Bronchial epithelial cell (primary cell): Measurements from ENCODE around the gene ZNF747. TPM values are rescaled to one million over a fixed set of nuclear protein-coding genes. Genes with fewer than 3 reads are reported as not detected.

Experiments used
- DNase-seq: peaks from one replicate; pipeline ENCODE4 v3.0.0-alpha.2; 2010; ENCODE audit warnings: low read depth
- FAIRE-seq: peaks from 2 replicates; lab custom pipeline; 2011; peaks lifted over from hg19 to GRCh38; lab: Jason Lieb, UNC
- H3K27me3 ChIP-seq: 2 replicates; pipeline ENCODE4 v1.5.1; 2011; ENCODE audit warnings: low read length; ENCODE audit not compliant: control insufficient read depth, insufficient read depth
- H3K36me3 ChIP-seq: 2 replicates; pipeline ENCODE4 v1.5.1; 2011; ENCODE audit warnings: low read length; ENCODE audit not compliant: control insufficient read depth, insufficient read depth
- H3K4me3 ChIP-seq: 2 replicates; pipeline ENCODE4 v1.5.1; 2011; ENCODE audit warnings: mild to moderate bottlenecking, low read depth, low read length, control low read depth
- CTCF ChIP-seq: IDR thresholded peaks from 2 replicates; pipeline ENCODE4 v1.5.1; 2011; ENCODE audit warnings: mild to moderate bottlenecking, moderate library complexity, low read length, control low read depth, inconsistent platforms; ENCODE audit not compliant: insufficient read depth, severe bottlenecking
- total RNA-seq: library from RNA; depleted of rRNA; stranded (reverse); fragments of >200 nt; gene quantifications from 2 replicates; pipeline ENCODE4 v1.2.1, GENCODE V29; 2014

The ZNF747 gene
- total RNA-seq, 1 donor from 2014 or later, result 6.1 TPM

- FAIRE-seq (no peak), DNase-seq (no peak)
- no peak for TF ChIP-seq CTCF
- H3K4me3 ChIP-seq, result no peak overlapping the region
- no peaks in the 10 kb centered on the region for H3K36me3 ChIP-seq
- H3K27me3 ChIP-seq, result no peaks in the 10 kb centered on the region
Measured at GRCh38 chr16:30494709-30495108, 39.9 kb downstream of the ZNF747 start.

- no peaks in the 10 kb centered on the region for H3K36me3 ChIP-seq
- FAIRE-seq, result no peak
- no peaks in the 10 kb centered on the region for H3K27me3 ChIP-seq
- no peak for TF ChIP-seq CTCF
- no peak overlapping the region for H3K4me3 ChIP-seq
- DNase-seq, result no peak
Measured at GRCh38 chr16:30493941-30494488, 40.6 kb downstream of the ZNF747 start.

- DNase-seq, result peak; percentile 61
- Histone ChIP-seq H3K27me3 (no peaks in the 10 kb centered on the region), H3K36me3 (no peaks in the 10 kb centered on the region), H3K4me3 (no peak overlapping the region)
- no peak for TF ChIP-seq CTCF
- no peak for FAIRE-seq
Measured at GRCh38 chr16:30491744-30492308, 42.8 kb downstream of the ZNF747 start.

GRCh38 chr16:30491229-30491628, 43.4 kb downstream of the ZNF747 start:
- H3K36me3 ChIP-seq, result no peaks in the 10 kb centered on the region
- no peak overlapping the region for H3K4me3 ChIP-seq
- FAIRE-seq, result no peak
- H3K27me3 ChIP-seq, result no peaks in the 10 kb centered on the region
- DNase-seq, result no peak
- TF ChIP-seq CTCF, result no peak

- no peak overlapping the region for H3K4me3 ChIP-seq
- H3K27me3 ChIP-seq, result no peaks in the 10 kb centered on the region
- no peak for TF ChIP-seq CTCF
- peak; percentile 97 for DNase-seq
- no peaks in the 10 kb centered on the region for H3K36me3 ChIP-seq
- FAIRE-seq, result no peak
Measured at GRCh38 chr16:30490210-30490609, 44.4 kb downstream of the ZNF747 start.
